GM21619 (cell line): ENCODE results near the gene DCDC1.
"Not testable (repeated sequence)": the region's sequence is repeated elsewhere in the genome, so short reads cannot be mapped to it uniquely, and the experiment has no call there.

ENCODE experiments used
- ATAC-seq: cut with Tn5 transposase; IDR thresholded peaks from one replicate; pipeline ENCODE4 v1.9.1; 2021; ENCODE audit not compliant: unreplicated experiment

DCDC1 gene

GRCh38 chr11:31000381-31000780 lies 369.2 kb downstream of the DCDC1 start:
- ATAC-seq, result no peak

- ATAC-seq, result no peak
These were observed 377.1 kb downstream of the DCDC1 start for GRCh38 chr11:30992513-30992849.

GRCh38 chr11:30991802-30992512 lies 377.6 kb downstream of the DCDC1 start:
- no peak for ATAC-seq

GRCh38 chr11:30991376-30991775 lies 378.2 kb downstream of the DCDC1 start:
- ATAC-seq, result no peak

- ATAC-seq, result no peak
These were observed 378.8 kb downstream of the DCDC1 start for GRCh38 chr11:30990625-30991296.

- ATAC-seq, result no peak
These were observed 381.7 kb downstream of the DCDC1 start for GRCh38 chr11:30987819-30988218.

- ATAC-seq, result no peak
These were observed 384.0 kb downstream of the DCDC1 start for GRCh38 chr11:30985536-30985935.

GRCh38 chr11:30984827-30985226 lies 384.7 kb downstream of the DCDC1 start:
- no peak for ATAC-seq

- ATAC-seq, result no peak
These were observed 385.1 kb downstream of the DCDC1 start for GRCh38 chr11:30984442-30984816.

- no peak for ATAC-seq
These were observed 385.6 kb downstream of the DCDC1 start for GRCh38 chr11:30983776-30984441.

GRCh38 chr11:30983143-30983542 lies 386.4 kb downstream of the DCDC1 start:
- no peak for ATAC-seq

GRCh38 chr11:30967579-30967978 lies 402.0 kb downstream of the DCDC1 start:
- no peak for ATAC-seq

GRCh38 chr11:30960387-30960992 lies 409.0 kb downstream of the DCDC1 start:
- no peak for ATAC-seq

- ATAC-seq, result no peak
These were observed 412.8 kb downstream of the DCDC1 start for GRCh38 chr11:30956751-30957150.

- no peak for ATAC-seq
These were observed 419.7 kb downstream of the DCDC1 start for GRCh38 chr11:30949838-30950237.

GRCh38 chr11:30947715-30948114 lies 421.8 kb downstream of the DCDC1 start:
- ATAC-seq, result not testable (repeated sequence)

- ATAC-seq, result no peak
These were observed 430.7 kb downstream of the DCDC1 start for GRCh38 chr11:30938810-30939209.

GRCh38 chr11:30938171-30938570 lies 431.4 kb downstream of the DCDC1 start:
- ATAC-seq, result no peak

- ATAC-seq, result no peak
These were observed 433.0 kb downstream of the DCDC1 start for GRCh38 chr11:30936491-30936890.

GRCh38 chr11:30935861-30936260 lies 433.7 kb downstream of the DCDC1 start:
- no peak for ATAC-seq

- no peak for ATAC-seq
These were observed 443.4 kb downstream of the DCDC1 start for GRCh38 chr11:30926130-30926529.

GRCh38 chr11:30921811-30922210 lies 447.7 kb downstream of the DCDC1 start:
- ATAC-seq, result no peak
